BJ (cell line): ENCODE results near the gene SCG2. TPM values are rescaled to one million over a fixed set of nuclear protein-coding genes. Genes with fewer than 3 reads are reported as not detected.
A peak's percentile ranks its signal among the peaks of the same experiment; 100 is the strongest.

ENCODE experiments used
- CTCF ChIA-PET: fragments of 350-600 bp; formaldehyde crosslinking; extraction: SDS; loops from one replicate; lab custom pipeline; 2021; ENCODE audit warnings: antibody characterized with exemption, inconsistent platforms; lab: Yijun Ruan, JAX
- POLR2A ChIA-PET: fragments of 300-600 bp; sonication (Branson Sonifier 250); formaldehyde crosslinking; extraction: SDS; loops from one replicate; lab custom pipeline; 2021; ENCODE audit warnings: antibody characterized with exemption; lab: Charles Lee
- DNase-seq: peaks from one replicate; pipeline ENCODE4 v3.0.0-alpha.2; 2011; ENCODE audit warnings: low read depth
- H3K27me3 ChIP-seq: 2 replicates; pipeline ENCODE4 v1.6.0; 2011; ENCODE audit warnings: low read length; ENCODE audit not compliant: control insufficient read depth, insufficient read depth
- H3K36me3 ChIP-seq: 2 replicates; pipeline ENCODE4 v1.5.1; 2011; ENCODE audit warnings: low read length; ENCODE audit not compliant: control insufficient read depth, insufficient read depth
- H3K4me3 ChIP-seq: 2 replicates; pipeline ENCODE4 v1.5.1; 2011; ENCODE audit warnings: low read depth, mild to moderate bottlenecking, control low read depth, low read length
- CTCF ChIP-seq: IDR thresholded peaks from 2 replicates; pipeline ENCODE4 v1.5.1; 2011; ENCODE audit warnings: low read depth, mild to moderate bottlenecking, control low read depth, inconsistent platforms, low read length, moderate library complexity; ENCODE audit not compliant: insufficient read depth
- polyA plus RNA-seq: library from polyadenylated mRNA; depleted of rRNA; stranded (reverse); fragments of >200 nt; gene quantifications from 2 replicates; pipeline ENCODE4 v1.2.3, GENCODE V29; 2011

SCG2 gene
- polyA plus RNA-seq, 1 experiment, result 0.26 TPM

DNA sequence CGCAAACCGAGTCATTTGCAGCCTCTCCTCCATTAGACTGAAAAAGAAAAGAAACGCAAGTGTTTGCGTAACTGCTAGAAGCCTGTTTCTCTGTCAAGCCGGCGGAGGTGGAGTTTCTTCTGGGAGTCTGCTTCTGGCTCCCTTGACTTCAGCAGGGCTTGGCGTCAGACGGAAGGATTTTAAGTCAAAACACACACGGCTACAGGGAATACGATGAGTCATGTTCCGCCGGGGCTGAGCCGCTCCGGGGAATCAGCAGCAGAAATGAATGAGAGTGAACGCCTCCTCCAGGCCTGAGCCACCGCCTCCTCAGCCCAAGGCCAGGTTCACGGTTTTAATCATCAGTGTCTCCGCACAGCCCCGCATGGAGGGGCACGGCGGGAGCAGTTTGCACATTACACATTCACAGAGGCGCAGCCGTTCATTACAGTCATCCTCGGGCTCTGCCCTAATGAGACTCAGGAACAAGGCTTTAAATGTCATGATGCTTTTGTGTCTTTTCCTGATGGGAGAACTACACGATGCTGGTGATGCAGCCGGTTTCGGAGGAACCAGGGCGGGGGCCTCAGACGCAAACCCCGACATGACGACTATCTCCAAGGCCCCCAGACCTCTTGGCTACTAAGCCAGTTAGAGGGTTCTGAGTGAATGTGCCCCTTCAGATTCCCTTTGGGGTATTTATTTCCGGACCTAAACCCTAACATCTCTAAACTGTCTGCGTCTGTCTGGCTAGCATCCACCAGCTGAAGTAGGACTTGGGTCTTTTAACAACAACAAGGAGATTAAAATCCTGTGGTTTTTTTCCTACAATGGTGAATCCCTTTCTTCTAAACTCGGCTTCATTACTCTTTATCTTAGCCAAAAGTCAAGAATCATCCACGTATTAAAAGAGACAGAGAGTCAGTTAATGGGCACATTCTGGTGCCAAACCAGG, 11.1 kb upstream of the SCG2 start:
- Histone ChIP-seq H3K27me3 (no peaks in the 10 kb centered on the region), H3K4me3 (peak overlapping the region; percentile 30), H3K36me3 (no peaks in the 10 kb centered on the region)
- DNase-seq, result peak; percentile 93
- ChIA-PET POLR2A (no interaction called here), CTCF (interaction anchor here (1.5 kb wide), 1 partner anchor 10 kb away, joined by 5 read pairs; no protein-coding TSS in a partner anchor)
- TF ChIP-seq CTCF, result peak; percentile 32

DNA sequence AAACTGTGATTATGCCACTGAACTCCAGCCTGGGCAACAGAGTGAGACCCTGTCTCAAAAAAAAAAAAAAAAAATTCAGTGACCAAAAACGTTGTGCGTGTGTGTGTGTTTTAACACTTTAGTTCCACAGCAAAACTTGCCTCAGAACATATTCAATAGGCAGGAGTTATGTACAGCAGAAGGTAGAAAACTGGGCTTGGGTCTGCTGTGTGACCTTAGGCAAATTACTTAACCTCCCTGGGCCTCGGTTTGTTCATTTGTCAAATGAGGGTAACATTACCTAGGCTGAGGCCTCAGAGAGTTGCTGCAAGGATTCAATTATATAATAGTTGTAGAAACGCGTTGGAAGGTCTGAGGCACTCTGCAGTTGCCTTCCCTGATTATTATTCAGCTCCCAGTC, 10.3 kb upstream of the SCG2 start:
- no peak for DNase-seq
- Histone ChIP-seq H3K27me3 (no peaks in the 10 kb centered on the region), H3K4me3 (peak overlapping the region; percentile 12), H3K36me3 (no peaks in the 10 kb centered on the region)
- ChIA-PET POLR2A (no interaction called here), CTCF (interaction anchor here (1.5 kb wide), 1 partner anchor 9 kb away, joined by 5 read pairs; no protein-coding TSS in a partner anchor)
- TF ChIP-seq CTCF, result no peak

- TF ChIP-seq CTCF, result no peak
- Histone ChIP-seq H3K27me3 (no peaks in the 10 kb centered on the region), H3K4me3 (no peak overlapping the region), H3K36me3 (no peaks in the 10 kb centered on the region)
- DNase-seq, result no peak
- ChIA-PET CTCF (interaction anchor here (1.0 to 1.5 kb wide), 4 partner anchors 137 to 639 kb away, joined by 3 to 6 read pairs (median 3); no protein-coding TSS in a partner anchor), POLR2A (no interaction called here)
Measured at GRCh38 chr2:223611061-223611460, 8.9 kb upstream of the SCG2 start.

DNA sequence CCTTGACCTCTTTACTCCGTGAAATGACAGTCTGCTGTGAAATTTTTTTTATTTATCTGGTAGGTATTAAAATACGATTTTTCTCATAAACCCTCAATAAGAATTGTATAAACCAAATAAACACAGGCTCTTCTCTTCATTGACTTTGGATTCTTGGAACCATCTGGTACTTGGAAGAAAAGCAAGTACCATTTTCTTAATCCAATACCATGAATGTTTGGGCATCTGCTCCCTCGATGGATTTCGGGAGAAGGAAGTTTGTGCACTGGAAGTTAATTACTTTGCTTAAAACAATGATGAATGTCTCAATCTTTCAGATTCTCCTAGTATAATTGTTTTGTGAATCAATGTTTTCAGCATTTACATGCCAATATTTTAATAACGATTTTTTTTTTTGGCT, 5.3 kb upstream of the SCG2 start:
- TF ChIP-seq CTCF, result no peak
- Histone ChIP-seq H3K36me3 (no peaks in the 10 kb centered on the region), H3K4me3 (no peak overlapping the region), H3K27me3 (no peaks in the 10 kb centered on the region)
- no peak for DNase-seq
- ChIA-PET CTCF (interaction anchor here (1.5 kb wide), 1 partner anchor 148 kb away, joined by 3 read pairs; no protein-coding TSS in a partner anchor), POLR2A (no interaction called here)

DNA sequence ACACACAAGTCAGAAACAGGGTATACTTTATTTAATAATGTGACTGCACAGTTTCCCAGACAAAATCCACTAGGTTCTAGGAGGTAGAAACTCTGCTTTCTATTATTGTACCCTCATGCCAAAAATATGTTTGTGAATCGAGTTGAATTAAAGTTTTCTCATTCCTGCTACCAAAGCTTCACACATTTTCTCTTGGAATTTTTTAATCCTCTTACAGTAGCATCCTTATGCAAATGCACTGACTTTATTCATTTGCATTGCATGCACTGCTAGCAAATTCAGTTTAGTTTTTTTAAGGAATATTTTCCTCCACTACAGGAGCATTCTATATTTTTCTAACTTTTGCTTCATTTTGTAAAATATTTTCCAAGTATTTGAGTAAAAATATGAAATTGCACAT, 4.8 kb upstream of the SCG2 start:
- DNase-seq, result no peak
- CTCF ChIA-PET, result interaction anchor here (1.5 kb wide), 1 partner anchor 147 kb away, joined by 3 read pairs; no protein-coding TSS in a partner anchor
- POLR2A ChIA-PET, result no interaction called here

More for the DNA sequence above, 4.8 kb upstream of the SCG2 start:
- Histone ChIP-seq H3K4me3 (no peak overlapping the region), H3K36me3 (no peaks in the 10 kb centered on the region), H3K27me3 (no peaks in the 10 kb centered on the region)
- TF ChIP-seq CTCF, result no peak
